Measurements from ENCODE around the gene POC1B.

GRCh38 chr12:89383235-89384049, 142.4 kb downstream of the POC1B start:
- TF ChIP-seq ZNF274 (IDR thresholded peaks at IDR 0.05; ENCODE audit: low read depth, low read length) (no peak), SUZ12 (IDR thresholded peaks at IDR 0.05; ENCODE audit: extremely low read depth, insufficient read depth, insufficient read length) (no peak)

All from NT2/D1 (cell line).